Prostate gland (tissue), 2 donors: ENCODE measurements around the gene EMILIN3. TPM values are rescaled to one million over a fixed set of nuclear protein-coding genes. Genes with fewer than 3 reads are reported as not detected.

Source experiments
- DNase-seq: peaks from one replicate; pipeline ENCODE4 v3.0.0-alpha.2; 2019; ENCODE audit warnings: low spot score
- H3K27ac ChIP-seq, 2 donors: fragments of 200-600 bp; sonication (generic); 2 replicates each; pipeline ENCODE4 v1.5.1; 2017 to 2019
- H3K27me3 ChIP-seq: fragments of 200-600 bp; sonication (generic); replicated peaks from 2 replicates; pipeline ENCODE4 v1.5.1; 2019; ENCODE audit not compliant: insufficient read depth
- H3K36me3 ChIP-seq, 2 donors: fragments of 200-600 bp; sonication (generic); 1 replicate in 1 of 2; 2 replicates in 1 of 2; pipeline versions ENCODE4 v1.5.1 to v1.8.1; 2017 to 2019
- H3K4me1 ChIP-seq: fragments of 200-600 bp; sonication (generic); replicated peaks from 2 replicates; pipeline ENCODE4 v1.5.1; 2019
- H3K4me3 ChIP-seq, 2 donors: fragments of 200-600 bp; sonication (generic); 2 replicates each; pipeline ENCODE4 v1.5.1; 2017 to 2019
- H3K9me3 ChIP-seq: fragments of 200-600 bp; sonication (generic); 2 replicates; pipeline ENCODE4 v1.5.1; 2017
- POLR2A ChIP-seq: fragments of 450-650 bp; IDR thresholded peaks from one replicate; pipeline ENCODE4 v1.6.1; 2016; ENCODE audit warnings: antibody characterized with exemption, mild to moderate bottlenecking
- POLR2AphosphoS5 ChIP-seq: sonication (generic); formaldehyde crosslinking; IDR thresholded peaks from one replicate; pipeline ENCODE4 v1.6.1; 2017; ENCODE audit warnings: antibody characterized with exemption
- WGBS: methylation state at CpG from one replicate; pipeline ENCODE4 v1.1.5; 2018; 5-methylcytosine and 5-hydroxymethylcytosine counted together
- intact Hi-C: fragments of 100-400 bp; cut with DNase I; formaldehyde crosslinking; loops from one replicate; pipeline ENCODE4 v1.14.2; 2022
- total RNA-seq, 2 donors: library from RNA; depleted of rRNA; stranded (reverse); fragments of >200 nt; gene quantifications; one replicate each; pipeline ENCODE4 v1.1.0, GENCODE V29; 2016
- TF ChIP-seq, protein P1 (sequence below), 4 experiments: fragments of 200-600 bp in 2 of 4; fragments of 450-650 bp in 2 of 4; sonication (generic) in 2 of 4; IDR thresholded peaks; 1 replicate in 3 of 4; 2 replicates in 1 of 4; pipeline ENCODE4 v1.5.1; 2016 to 2019; ENCODE audit warnings: antibody characterized with exemption in 4 of 4, mild to moderate bottlenecking in 2 of 4, moderate library complexity in 2 of 4

Gene EMILIN3
- total RNA-seq, 2 donors from 2014 or later = 7.4 to 8.4 TPM

DNA sequence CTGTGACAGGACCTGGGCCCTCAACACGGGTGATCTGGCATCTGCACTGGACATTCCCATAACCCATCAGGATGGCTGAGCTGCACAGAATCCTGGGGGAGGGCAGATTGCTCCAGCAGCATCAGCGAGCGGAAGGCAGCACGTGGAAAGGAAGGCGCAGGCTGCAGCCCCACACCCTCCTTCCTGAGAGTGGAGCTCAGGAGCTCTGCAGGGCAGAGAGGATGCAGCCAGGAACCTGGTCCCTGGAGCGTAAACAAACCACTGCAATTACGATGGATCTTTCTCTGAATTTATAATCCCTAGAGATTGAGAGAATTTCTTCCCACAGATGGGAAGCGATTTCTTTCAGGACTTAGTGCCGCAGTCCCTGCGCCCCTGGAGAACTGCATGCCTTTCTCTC, 39.7 kb upstream of the EMILIN3 start:
- Histone ChIP-seq H3K4me1 (no peaks in the 10 kb centered on the region), H3K4me3 (no peak overlapping the region), H3K27ac (peak overlapping the region in 1 of 2 donors; percentile 3), H3K27me3 (no peaks in the 10 kb centered on the region), H3K9me3 (no peaks in the 10 kb centered on the region), H3K36me3 (peaks cover 9 to 13% of the 10 kb centered on the region in 2 donors)
- 67% methylated on average over 10 of the region's 10 CpGs for WGBS
- intact Hi-C loops = no loop called here
- DNase-seq = no peak
- no peak for TF ChIP-seq POLR2A
- no peak for TF ChIP-seq POLR2AphosphoS5
- TF ChIP-seq, protein P1, sequence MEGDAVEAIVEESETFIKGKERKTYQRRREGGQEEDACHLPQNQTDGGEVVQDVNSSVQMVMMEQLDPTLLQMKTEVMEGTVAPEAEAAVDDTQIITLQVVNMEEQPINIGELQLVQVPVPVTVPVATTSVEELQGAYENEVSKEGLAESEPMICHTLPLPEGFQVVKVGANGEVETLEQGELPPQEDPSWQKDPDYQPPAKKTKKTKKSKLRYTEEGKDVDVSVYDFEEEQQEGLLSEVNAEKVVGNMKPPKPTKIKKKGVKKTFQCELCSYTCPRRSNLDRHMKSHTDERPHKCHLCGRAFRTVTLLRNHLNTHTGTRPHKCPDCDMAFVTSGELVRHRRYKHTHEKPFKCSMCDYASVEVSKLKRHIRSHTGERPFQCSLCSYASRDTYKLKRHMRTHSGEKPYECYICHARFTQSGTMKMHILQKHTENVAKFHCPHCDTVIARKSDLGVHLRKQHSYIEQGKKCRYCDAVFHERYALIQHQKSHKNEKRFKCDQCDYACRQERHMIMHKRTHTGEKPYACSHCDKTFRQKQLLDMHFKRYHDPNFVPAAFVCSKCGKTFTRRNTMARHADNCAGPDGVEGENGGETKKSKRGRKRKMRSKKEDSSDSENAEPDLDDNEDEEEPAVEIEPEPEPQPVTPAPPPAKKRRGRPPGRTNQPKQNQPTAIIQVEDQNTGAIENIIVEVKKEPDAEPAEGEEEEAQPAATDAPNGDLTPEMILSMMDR (IDR thresholded peaks at IDR 0.05) = no peak

DNA sequence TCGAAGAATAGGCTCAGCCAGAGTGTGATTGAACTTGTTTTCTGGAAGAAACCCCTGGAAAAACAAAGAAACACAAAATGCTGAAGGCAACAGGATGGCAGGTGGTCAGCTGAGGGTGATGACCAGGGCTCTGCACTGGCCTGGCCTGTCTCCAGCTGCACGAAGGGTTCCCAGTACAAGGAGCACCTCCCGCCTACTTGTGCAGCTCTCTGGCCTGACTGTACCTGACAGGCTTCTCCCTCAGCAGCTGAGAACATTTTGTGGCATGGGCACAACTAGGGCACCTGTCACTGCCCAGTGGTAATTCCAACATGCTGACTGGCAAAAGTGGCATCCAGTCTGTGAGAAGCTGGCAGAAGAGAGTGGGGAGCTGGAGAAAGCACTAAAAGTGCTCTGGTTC, 38.8 kb upstream of the EMILIN3 start:
- Histone ChIP-seq H3K4me3 (no peak overlapping the region), H3K27ac (no peak overlapping the region), H3K4me1 (no peaks in the 10 kb centered on the region), H3K9me3 (no peaks in the 10 kb centered on the region), H3K36me3 (peaks cover 9 to 13% of the 10 kb centered on the region in 2 donors), H3K27me3 (no peaks in the 10 kb centered on the region)
- 56% methylated on average over 3 of the region's 3 CpGs for WGBS
- no peak for DNase-seq
- TF ChIP-seq POLR2A (no peak), POLR2AphosphoS5 (no peak)
- TF ChIP-seq, protein P1 (IDR thresholded peaks at IDR 0.05) = no peak
- intact Hi-C loops = no loop called here

DNA sequence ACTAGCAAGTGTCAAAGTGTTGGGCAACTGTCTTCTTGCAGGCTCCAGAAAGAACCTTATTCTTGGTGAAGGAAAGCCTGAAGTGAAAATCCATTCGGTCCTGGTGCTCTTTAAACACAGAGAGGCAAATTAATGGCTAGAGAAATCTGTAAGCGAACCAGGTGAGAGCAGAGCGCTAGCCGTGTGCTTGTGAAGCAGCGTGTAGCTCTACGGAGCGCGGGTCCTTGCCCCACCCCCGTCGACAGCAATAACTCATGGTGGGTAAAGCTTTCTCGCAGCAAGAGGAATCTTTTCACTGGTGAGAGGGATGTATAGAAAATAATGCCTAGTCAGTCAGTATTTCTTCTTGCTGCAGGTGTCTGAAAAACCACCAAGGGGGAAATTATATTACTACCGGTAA, 37.0 kb upstream of the EMILIN3 start:
- no peaks in the 10 kb centered on the region for H3K9me3 ChIP-seq
- TF ChIP-seq POLR2AphosphoS5 = no peak
- TF ChIP-seq, protein P1 (IDR thresholded peaks at IDR 0.05) = no peak
- TF ChIP-seq POLR2A = no peak
- H3K4me1 ChIP-seq = no peaks in the 10 kb centered on the region
- no peak for DNase-seq
- 90% methylated on average over 12 of the region's 12 CpGs for WGBS
- H3K27me3 ChIP-seq = no peaks in the 10 kb centered on the region
- H3K27ac ChIP-seq = no peak overlapping the region
- H3K4me3 ChIP-seq = no peak overlapping the region
- peaks cover 8 to 9% of the 10 kb centered on the region in 2 donors for H3K36me3 ChIP-seq
- intact Hi-C loops = no loop called here

DNA sequence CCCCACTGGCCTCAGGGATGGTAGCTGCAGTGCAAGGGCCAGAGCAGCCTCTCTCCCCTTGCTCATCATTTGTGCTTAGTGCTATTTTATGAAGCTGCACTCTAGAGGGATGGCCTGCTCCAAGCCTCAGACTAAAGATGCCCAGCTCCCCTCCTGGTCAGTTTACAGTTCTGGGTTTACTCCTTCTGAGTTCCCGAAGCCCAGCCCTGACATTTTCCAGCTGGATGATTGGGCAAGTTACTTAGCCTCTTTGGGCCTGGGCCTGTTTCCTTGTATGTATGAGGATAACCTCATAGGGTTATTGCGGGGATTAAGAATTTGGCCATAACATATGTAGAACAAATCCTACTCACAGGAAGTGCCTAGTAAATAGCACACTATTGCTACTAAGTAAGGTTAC, 31.8 kb upstream of the EMILIN3 start:
- no peak for DNase-seq
- Histone ChIP-seq H3K36me3 (no peaks in the 10 kb centered on the region), H3K27ac (peak overlapping the region; percentile 33 to 38), H3K27me3 (no peaks in the 10 kb centered on the region), H3K9me3 (no peaks in the 10 kb centered on the region), H3K4me1 (no peaks in the 10 kb centered on the region), H3K4me3 (no peak overlapping the region)
- intact Hi-C loops = no loop called here
- TF ChIP-seq POLR2A = no peak
- peak; percentile 41 for TF ChIP-seq POLR2AphosphoS5
- 63% methylated on average over 2 of the region's 2 CpGs for WGBS

DNA sequence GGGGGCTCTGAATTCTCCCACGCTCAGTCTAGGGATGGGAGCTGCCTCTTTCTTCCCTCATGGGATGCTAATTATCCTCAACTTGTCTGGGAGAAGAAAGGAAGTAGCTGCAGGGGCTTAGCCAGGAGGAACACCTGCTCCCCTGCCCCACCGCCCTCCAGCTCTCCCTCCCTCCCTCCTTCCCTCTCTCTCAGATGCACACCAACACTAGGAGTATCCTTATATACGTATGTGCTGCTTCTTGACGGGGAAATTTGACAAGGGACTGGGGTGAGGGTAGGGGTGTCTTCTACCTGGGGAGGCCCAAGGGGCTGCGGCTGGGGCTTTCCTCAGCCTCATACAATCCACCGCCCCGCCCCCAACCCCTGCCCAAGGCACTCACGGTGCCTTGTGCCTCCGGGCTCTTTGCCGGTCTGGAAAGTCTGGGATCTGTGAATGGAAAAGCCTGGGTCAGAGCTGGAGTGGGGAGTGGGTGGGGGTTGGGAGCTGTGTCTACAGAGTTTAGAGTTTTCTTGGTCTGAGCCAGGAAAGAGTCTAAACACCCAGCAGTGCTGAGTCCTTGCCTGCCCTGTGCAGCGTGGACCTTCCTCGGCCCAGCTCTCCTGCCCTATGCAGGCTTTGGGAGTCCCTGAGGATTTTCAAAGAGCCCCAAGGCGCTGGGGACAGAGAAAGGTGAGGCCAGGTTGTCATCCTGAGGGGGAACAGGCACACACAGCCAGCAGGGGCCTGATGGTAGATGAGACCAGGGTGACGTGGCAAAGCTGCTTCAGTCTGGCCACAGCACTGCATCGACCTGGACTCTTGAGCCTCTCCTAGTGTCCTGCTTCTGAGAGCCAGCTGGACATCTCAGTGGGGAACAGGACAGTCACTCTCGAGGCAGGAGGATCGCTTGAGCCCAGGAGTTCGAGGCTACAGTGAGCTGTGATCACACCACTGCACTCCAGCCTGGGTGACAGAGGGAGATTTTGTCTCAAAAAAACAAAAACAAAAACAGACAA, 29.3 kb upstream of the EMILIN3 start:
- Histone ChIP-seq H3K36me3 (no peaks in the 10 kb centered on the region), H3K27me3 (no peaks in the 10 kb centered on the region), H3K4me1 (no peaks in the 10 kb centered on the region), H3K4me3 (no peak overlapping the region), H3K9me3 (no peaks in the 10 kb centered on the region), H3K27ac (peak overlapping the region; percentile 54 to 61)
- intact Hi-C loops = no loop called here
- TF ChIP-seq POLR2AphosphoS5 (no peak), POLR2A (no peak)
- TF ChIP-seq, protein P1 (IDR thresholded peaks at IDR 0.05) = no peak
- WGBS = 46% methylated on average over 18 of the region's 18 CpGs
- DNase-seq = no peak
